GM12878 (cell line): ENCODE data around the gene ELL2. TPM values are rescaled to one million over a fixed set of nuclear protein-coding genes. Genes with fewer than 3 reads are reported as not detected.

Source experiments
- ATAC-seq: fragments of 200-7000 bp; cut with Tn5 transposase; 3 replicates; pipeline ENCODE4 v1.9.1; 2020; ENCODE audit warnings: mild to moderate bottlenecking, moderate library complexity
- BruUV-seq: library from RNA; stranded (reverse); fragments of 400-500 nt; replicated peaks from 2 replicates; lab custom pipeline; 2021; lab: Mats Ljungman, UMichigan
- CTCF ChIA-PET: fragments of 300-600 bp; sonication (Branson Sonifier 250); formaldehyde crosslinking; extraction: SDS; loops from one replicate; lab custom pipeline; 2021; ENCODE audit warnings: inconsistent platforms; lab: Yijun Ruan, JAX
- POLR2A ChIA-PET: fragments of 350-600 bp; formaldehyde crosslinking; extraction: SDS; loops from one replicate; lab custom pipeline; 2021; ENCODE audit warnings: inconsistent platforms; lab: Charles Lee
- RAD21 ChIA-PET: fragments of 300-600 bp; sonication (Branson Sonifier 250); formaldehyde crosslinking; loops from one replicate; lab custom pipeline; 2023; ENCODE audit warnings: antibody characterized with exemption; ENCODE audit not compliant: unreplicated experiment; lab: Charles Lee
- SMC1A ChIA-PET: fragments of 300-600 bp; sonication (Branson Sonifier 250); formaldehyde crosslinking; loops from one replicate; lab custom pipeline; 2023; ENCODE audit not compliant: unreplicated experiment, uncharacterized antibody; lab: Charles Lee
- DNase-seq: peaks from one replicate; pipeline ENCODE4 v3.0.0-alpha.2; 2011; ENCODE audit warnings: low read depth, low spot score
- FAIRE-seq: peaks from 3 replicates; lab custom pipeline; 2011; peaks lifted over from hg19 to GRCh38; lab: Jason Lieb, UNC
- H2AFZ ChIP-seq: 2 replicates; pipeline ENCODE4 v1.6.0; 2011; ENCODE audit warnings: low read depth, low read length, control low read depth; ENCODE audit not compliant: control insufficient read depth
- H3K27ac ChIP-seq: 2 replicates; pipeline ENCODE4 v1.5.1; 2011; ENCODE audit warnings: control low read depth; ENCODE audit not compliant: control insufficient read depth, insufficient read depth
- H3K27me3 ChIP-seq, 2 experiments: replicated peaks in 1 of 2; 2 replicates each; pipeline versions ENCODE4 v1.6.0 to v1.6.1; 2011; ENCODE audit warnings: low read length in 1 of 2; ENCODE audit not compliant: control insufficient read depth in 2 of 2, insufficient read depth in 2 of 2
- H3K36me3 ChIP-seq, 2 experiments: 2 replicates each; pipeline ENCODE4 v1.5.1; 2011; ENCODE audit warnings: low read length in 1 of 2; ENCODE audit not compliant: control insufficient read depth in 2 of 2, insufficient read depth in 2 of 2
- H3K4me1 ChIP-seq: 2 replicates; pipeline ENCODE4 v1.6.1; 2011; ENCODE audit warnings: mild to moderate bottlenecking, low read length, moderate library complexity, mixed read lengths; ENCODE audit not compliant: control insufficient read depth, insufficient read depth
- H3K4me2 ChIP-seq: 2 replicates; pipeline ENCODE4 v1.6.0; 2011; ENCODE audit warnings: control low read depth; ENCODE audit not compliant: control insufficient read depth, insufficient read depth
- H3K4me3 ChIP-seq: fragments of 200-600 bp; sonication (generic); 2 replicates; pipeline ENCODE4 v1.5.1; 2016
- H3K79me2 ChIP-seq: 2 replicates; pipeline ENCODE4 v1.6.0; 2011; ENCODE audit warnings: low read length; ENCODE audit not compliant: control insufficient read depth, insufficient read depth
- H3K9ac ChIP-seq: 2 replicates; pipeline ENCODE4 v1.8.0; 2011; ENCODE audit warnings: low read length, control low read depth, mixed read lengths; ENCODE audit not compliant: control insufficient read depth, insufficient read depth
- H3K9me3 ChIP-seq: replicated peaks from 3 replicates; pipeline ENCODE4 v1.5.1; 2011; ENCODE audit warnings: mild to moderate bottlenecking, low read length; ENCODE audit not compliant: control insufficient read depth, insufficient read depth
- H4K20me1 ChIP-seq: 2 replicates; pipeline ENCODE4 v1.6.0; 2011; ENCODE audit not compliant: control insufficient read depth, insufficient read depth
- ATF2 ChIP-seq: IDR thresholded peaks from 2 replicates; pipeline ENCODE4 v1.6.1; 2012; ENCODE audit warnings: low read length, inconsistent platforms
- BRCA1 ChIP-seq: IDR thresholded peaks from 2 replicates; pipeline ENCODE4 v1.6.1; 2011; ENCODE audit warnings: low read depth, low read length, improper control_type of control experiment
- NRF1 ChIP-seq: conservative IDR thresholded peaks from 2 replicates; pipeline ENCODE4 v1.6.1; 2011; ENCODE audit warnings: mild to moderate bottlenecking, low read depth, low read length, improper control_type of control experiment
- RAD21 ChIP-seq: IDR thresholded peaks from 2 replicates; pipeline ENCODE4 v1.6.1; 2011; ENCODE audit warnings: mild to moderate bottlenecking, low read depth, low read length, moderate library complexity; ENCODE audit not compliant: insufficient read depth
- SKIL ChIP-seq: fragments of 450-650 bp; IDR thresholded peaks from 2 replicates; pipeline ENCODE4 v1.6.1; 2017; ENCODE audit warnings: mild to moderate bottlenecking, low read depth, inconsistent platforms; ENCODE audit not compliant: poor library complexity, severe bottlenecking
- SP1 ChIP-seq: IDR thresholded peaks from one replicate; pipeline ENCODE4 v1.6.1; 2011; ENCODE audit warnings: low read depth, low read length
- TARDBP ChIP-seq: IDR thresholded peaks from 2 replicates; pipeline ENCODE4 v1.6.1; 2016; ENCODE audit warnings: borderline replicate concordance
- YBX1 ChIP-seq: fragments of 450-650 bp; IDR thresholded peaks from 2 replicates; pipeline ENCODE4 v1.6.1; 2016; ENCODE audit warnings: antibody characterized with exemption
- WGBS: methylation state at CpG from one replicate; pipeline ENCODE4 v1.1.6; 2016; ENCODE audit warnings: low lambda C conversion rate; ENCODE audit not compliant: insufficient replicate concordance, insufficient coverage; ENCODE audit errors: missing lambda C conversion rate; 5-methylcytosine and 5-hydroxymethylcytosine counted together
- in situ Hi-C: fragments of 300-500 bp; cut with MboI; formaldehyde crosslinking; loops from 9 replicates; pipeline ENCODE4 v1.14.3; 2018; ENCODE audit warnings: mixed read lengths
- intact Hi-C: fragments of 100-400 bp; cut with micrococcal nuclease; formaldehyde crosslinking; loops from one replicate; pipeline ENCODE4 v1.14.2; 2022; ENCODE audit not compliant: unreplicated experiment
- polyA plus RNA-seq, 11 experiments: library from polyadenylated mRNA; depleted of rRNA in 4 of 11; unstranded in 6 of 11; stranded (reverse) in 5 of 11; fragments of >200 nt; fragmentation: Nextera tagmentation in 4 of 11; fragmentation: Illumina TruSeq in 1 of 11; extraction: Ambion mirVana in 4 of 11; extraction: Trizol in 1 of 11; gene quantifications; 1 replicate in 1 of 11; 2 replicates in 10 of 11; pipeline versions ENCODE4 v1.2.1 to v1.2.3, GENCODE V29; 2011 to 2016; ENCODE audit warnings: inconsistent platforms in 2 of 11, missing spikeins in 2 of 11, low read depth in 1 of 11
- total RNA-seq, 4 experiments: library from RNA; depleted of rRNA in 3 of 4; stranded (reverse); fragments of >200 nt in 3 of 4; fragmentation: Illumina TruSeq in 1 of 4; extraction: Trizol in 1 of 4; gene quantifications; 2 replicates each; pipeline versions ENCODE4 v1.2.1 to v1.2.3, GENCODE V29; 2013 to 2021
- TF ChIP-seq, protein P1 (sequence below): IDR thresholded peaks from 2 replicates; pipeline ENCODE4 v1.6.1; 2011; ENCODE audit warnings: low read depth, mild to moderate bottlenecking, low read length, moderate library complexity, borderline replicate concordance; ENCODE audit errors: extremely low read depth
- TF ChIP-seq, protein P2 (sequence below): fragments of 450-650 bp; IDR thresholded peaks from 2 replicates; pipeline ENCODE4 v1.6.1; 2016; ENCODE audit warnings: mild to moderate bottlenecking

The ELL2 gene
- total and polyA plus RNA-seq, 10 of the 15 experiments (the other 5 are each of a cell fraction or from before 2014, with no cell fraction given) = 24.2 to 91.4 (median 57.4) TPM

DNA sequence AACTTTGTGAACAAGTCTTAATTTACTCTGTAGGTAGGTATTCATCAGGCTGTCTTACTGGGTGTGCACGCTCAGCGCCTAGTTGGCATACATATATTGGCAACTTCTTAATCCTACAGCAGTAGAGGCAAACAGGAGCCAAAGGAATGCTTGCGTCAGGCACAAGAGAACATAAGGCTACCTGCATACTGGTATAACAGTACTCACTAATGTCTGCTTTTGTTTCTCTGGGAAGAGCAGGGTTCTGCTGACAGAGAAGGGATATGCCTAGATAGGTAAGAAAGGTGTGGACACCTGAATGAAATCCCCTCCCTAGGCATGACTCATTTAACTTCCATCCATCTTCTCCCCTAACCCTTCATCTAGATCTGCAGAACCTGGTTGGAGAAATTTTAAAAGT is 40.1 kb downstream of the ELL2 start:
- FAIRE-seq (no peak), ATAC-seq (no peak)
- H3K9ac ChIP-seq = no peak overlapping the region
- CTCF ChIA-PET = interaction anchor here (0.7 kb wide), 1 partner anchor 110 kb away, joined by 4 read pairs; no protein-coding TSS in a partner anchor
- SMC1A ChIA-PET = interaction anchor here (0.7 to 5.4 kb wide), 5 partner anchors 9 to 50 kb away, joined by 3 to 62 read pairs (median 14); no protein-coding TSS in a partner anchor
- no peak overlapping the region for H3K27ac ChIP-seq
- no peak overlapping the region for H3K4me3 ChIP-seq
- intact Hi-C loops = loop anchor here (10.0 kb wide), 1 partner anchor 513 kb away; the partner anchor contains the start of gene PCSK1
- WGBS = 100% methylated on average over 3 of the region's 3 CpGs
- no peak overlapping the region for H3K4me2 ChIP-seq
- H4K20me1 ChIP-seq = no peaks in the 10 kb centered on the region
- H2AFZ ChIP-seq = no peak overlapping the region
- peaks cover 64% of the 10 kb centered on the region for H3K79me2 ChIP-seq
- H3K27me3 ChIP-seq = no peaks in the 10 kb centered on the region
- H3K9me3 ChIP-seq = no peaks in the 10 kb centered on the region
- POLR2A ChIA-PET = interaction anchor here (1.0 to 1.9 kb wide), 2 partner anchors 17 to 42 kb away, joined by 3 to 5 read pairs; no protein-coding TSS in a partner anchor
- H3K4me1 ChIP-seq = peaks cover 61% of the 10 kb centered on the region
- peaks cover 0 to 4% of the 10 kb centered on the region in 2 experiments; a peak in 1 of 4 replicates for H3K36me3 ChIP-seq
- no TSS peak for BruUV-seq
- no peak for TF ChIP-seq YBX1
- no peak for TF ChIP-seq TARDBP
- no peak for TF ChIP-seq NRF1
- TF ChIP-seq SP1 = no peak
- TF ChIP-seq RAD21 = no peak
- no peak for TF ChIP-seq BRCA1
- TF ChIP-seq, protein P1, sequence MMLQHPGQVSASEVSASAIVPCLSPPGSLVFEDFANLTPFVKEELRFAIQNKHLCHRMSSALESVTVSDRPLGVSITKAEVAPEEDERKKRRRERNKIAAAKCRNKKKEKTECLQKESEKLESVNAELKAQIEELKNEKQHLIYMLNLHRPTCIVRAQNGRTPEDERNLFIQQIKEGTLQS = no peak
- TF ChIP-seq SKIL = no peak
- TF ChIP-seq, protein P2, sequence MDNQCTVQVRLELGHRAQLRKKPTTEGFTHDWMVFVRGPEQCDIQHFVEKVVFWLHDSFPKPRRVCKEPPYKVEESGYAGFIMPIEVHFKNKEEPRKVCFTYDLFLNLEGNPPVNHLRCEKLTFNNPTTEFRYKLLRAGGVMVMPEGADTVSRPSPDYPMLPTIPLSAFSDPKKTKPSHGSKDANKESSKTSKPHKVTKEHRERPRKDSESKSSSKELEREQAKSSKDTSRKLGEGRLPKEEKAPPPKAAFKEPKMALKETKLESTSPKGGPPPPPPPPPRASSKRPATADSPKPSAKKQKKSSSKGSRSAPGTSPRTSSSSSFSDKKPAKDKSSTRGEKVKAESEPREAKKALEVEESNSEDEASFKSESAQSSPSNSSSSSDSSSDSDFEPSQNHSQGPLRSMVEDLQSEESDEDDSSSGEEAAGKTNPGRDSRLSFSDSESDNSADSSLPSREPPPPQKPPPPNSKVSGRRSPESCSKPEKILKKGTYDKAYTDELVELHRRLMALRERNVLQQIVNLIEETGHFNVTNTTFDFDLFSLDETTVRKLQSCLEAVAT = no peak
- no peak for TF ChIP-seq ATF2
- TF ChIP-seq, all 136 proteins: peak for 0
- in situ Hi-C loops = no loop called here
- DNase-seq = no peak
- RAD21 ChIA-PET = interaction anchor here (5.3 kb wide), 1 partner anchor 52 kb away, joined by 42 read pairs; no protein-coding TSS in a partner anchor
